ENCODE measurements around the gene EBNA1BP2. TPM values are rescaled to one million over a fixed set of nuclear protein-coding genes. Genes with fewer than 3 reads are reported as not detected.
"Not testable (repeated sequence)": the region's sequence is repeated elsewhere in the genome, so short reads cannot be mapped to it uniquely, and the experiment has no call there.

The EBNA1BP2 gene
- total and polyA plus RNA-seq, 2 experiments from 2014 or later: 113 to 162 TPM

DNA sequence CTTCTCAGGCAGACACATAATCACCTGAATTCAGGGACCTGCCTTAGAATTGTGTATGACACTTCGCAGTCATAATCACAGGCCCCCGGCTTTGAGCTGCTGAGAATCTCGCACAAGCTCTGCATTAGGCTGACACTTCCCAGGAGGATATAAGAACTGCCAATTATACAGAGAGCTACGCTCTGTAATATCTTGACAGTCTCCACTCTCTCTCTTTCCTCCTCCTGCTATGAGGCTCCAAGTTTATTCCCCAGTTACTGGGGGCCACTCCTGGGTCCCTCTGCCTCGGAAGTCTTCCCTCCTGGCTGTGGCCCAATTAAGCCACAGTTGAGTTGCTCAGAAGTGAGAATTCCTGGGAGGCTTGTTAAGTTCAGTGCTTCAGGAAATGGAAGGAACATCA is 42.7 kb downstream of the EBNA1BP2 start:
- Histone ChIP-seq H3K9me3 (ENCODE audit: low read depth) (no peaks in the 10 kb centered on the region), H3K9me2 (ENCODE audit: insufficient read depth) (no peaks in the 10 kb centered on the region), H3K9ac (no peak overlapping the region), H3F3A (ENCODE audit: insufficient read depth) (no peaks in the 10 kb centered on the region), H4K20me1 (ENCODE audit: insufficient read depth) (no peaks in the 10 kb centered on the region), H2AFZ (no peak overlapping the region), H3K27me3 (replicated peaks; ENCODE audit: insufficient read depth) (peaks cover 28% of the 10 kb centered on the region), H3K27ac (no peak overlapping the region), H3K36me3 (ENCODE audit: low read depth) (no peaks in the 10 kb centered on the region), H3K4me1 (ENCODE audit: insufficient read depth) (no peaks in the 10 kb centered on the region), H3K79me2 (ENCODE audit: insufficient read depth) (no peaks in the 10 kb centered on the region), H3K4me3 (no peak overlapping the region), H3K4me2 (ENCODE audit: unreplicated experiment) (no peak overlapping the region)
- TF ChIP-seq EZH2phosphoT487 (IDR thresholded peaks at IDR 0.05; ENCODE audit: insufficient read depth, low read depth) (no peak), EZH2 (IDR thresholded peaks at IDR 0.05; ENCODE audit: insufficient read depth, poor library complexity, severe bottlenecking) (no peak)
- 21 to 27% methylated on average over 5 of the region's 5 CpGs for WGBS, 2 experiments (ENCODE audit: low coverage in 1 of 2, low lambda C conversion rate in 2 of 2, missing lambda C conversion rate in 2 of 2)
- in situ Hi-C loops (cut with MboI): no loop called here
- no peak for DNase-seq

DNA sequence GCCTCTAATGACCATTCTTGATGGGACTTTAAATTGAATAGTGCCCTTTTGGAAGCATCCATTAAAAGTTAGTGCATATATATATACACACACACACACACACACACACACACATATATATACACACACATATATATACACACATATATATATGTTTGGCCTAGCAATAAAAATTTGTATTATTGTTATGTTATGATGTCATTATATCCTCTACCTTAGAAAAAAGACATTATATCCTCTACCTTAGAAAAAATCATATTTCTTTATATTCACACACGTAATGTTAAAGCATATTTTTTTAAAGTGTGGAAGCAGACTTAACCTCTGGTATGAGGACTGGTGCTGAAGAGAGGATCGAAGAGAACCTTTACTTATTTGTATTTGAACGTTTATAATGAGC is 43.3 kb downstream of the EBNA1BP2 start:
- H3K4me2 ChIP-seq (ENCODE audit: unreplicated experiment): no peak overlapping the region

GRCh38 chr1:43123031-43123430 is 49.1 kb downstream of the EBNA1BP2 start:
- no peak overlapping the region for H3K9ac ChIP-seq
- in situ Hi-C loops (cut with MboI): no loop called here
- 79% methylated on average over 1 of the region's 1 CpG for WGBS, 2 experiments (ENCODE audit: low coverage in 1 of 2, low lambda C conversion rate in 2 of 2, missing lambda C conversion rate in 2 of 2)
- H2AFZ ChIP-seq: no peak overlapping the region
- H3K4me3 ChIP-seq: no peak overlapping the region
- peaks cover 9% of the 10 kb centered on the region for H3K27me3 ChIP-seq (replicated peaks; ENCODE audit: insufficient read depth)
- no peak overlapping the region for H3K27ac ChIP-seq
- H3K4me1 ChIP-seq (ENCODE audit: insufficient read depth): no peaks in the 10 kb centered on the region
- H3F3A ChIP-seq (ENCODE audit: insufficient read depth): no peaks in the 10 kb centered on the region
- no peaks in the 10 kb centered on the region for H3K36me3 ChIP-seq (ENCODE audit: low read depth)
- no peaks in the 10 kb centered on the region for H3K9me2 ChIP-seq (ENCODE audit: insufficient read depth)
- no peaks in the 10 kb centered on the region for H3K79me2 ChIP-seq (ENCODE audit: insufficient read depth)
- H3K4me2 ChIP-seq (ENCODE audit: unreplicated experiment): no peak overlapping the region
- DNase-seq: no peak
- H3K9me3 ChIP-seq (ENCODE audit: low read depth): no peaks in the 10 kb centered on the region
- H4K20me1 ChIP-seq (ENCODE audit: insufficient read depth): no peaks in the 10 kb centered on the region
- TF ChIP-seq EZH2 (IDR thresholded peaks at IDR 0.05; ENCODE audit: insufficient read depth, poor library complexity, severe bottlenecking): no peak
- no peak for TF ChIP-seq EZH2phosphoT487 (IDR thresholded peaks at IDR 0.05; ENCODE audit: insufficient read depth, low read depth)

More for the DNA sequence above, 43.3 kb downstream of the EBNA1BP2 start:
- no peak overlapping the region for H3K9ac ChIP-seq
- DNase-seq: no peak
- TF ChIP-seq EZH2phosphoT487 (IDR thresholded peaks at IDR 0.05; ENCODE audit: insufficient read depth, low read depth) (no peak), EZH2 (IDR thresholded peaks at IDR 0.05; ENCODE audit: insufficient read depth, poor library complexity, severe bottlenecking) (no peak)
- H3K36me3 ChIP-seq (ENCODE audit: low read depth): no peaks in the 10 kb centered on the region
- no peak overlapping the region for H2AFZ ChIP-seq
- no peak overlapping the region for H3K27ac ChIP-seq
- in situ Hi-C loops (cut with MboI): no loop called here
- H3K4me1 ChIP-seq (ENCODE audit: insufficient read depth): no peaks in the 10 kb centered on the region
- H3K4me3 ChIP-seq: no peak overlapping the region
- peaks cover 28% of the 10 kb centered on the region for H3K27me3 ChIP-seq (replicated peaks; ENCODE audit: insufficient read depth)
- WGBS, 2 experiments (ENCODE audit: low coverage in 1 of 2, low lambda C conversion rate in 2 of 2, missing lambda C conversion rate in 2 of 2): 30 to 39% methylated on average over 3 of the region's 3 CpGs
- no peaks in the 10 kb centered on the region for H3F3A ChIP-seq (ENCODE audit: insufficient read depth)
- no peaks in the 10 kb centered on the region for H3K9me3 ChIP-seq (ENCODE audit: low read depth)
- no peaks in the 10 kb centered on the region for H3K79me2 ChIP-seq (ENCODE audit: insufficient read depth)
- no peaks in the 10 kb centered on the region for H4K20me1 ChIP-seq (ENCODE audit: insufficient read depth)
- H3K9me2 ChIP-seq (ENCODE audit: insufficient read depth): no peaks in the 10 kb centered on the region

GRCh38 chr1:43121256-43121900 is 50.7 kb downstream of the EBNA1BP2 start:
- Histone ChIP-seq H4K20me1 (ENCODE audit: insufficient read depth) (no peaks in the 10 kb centered on the region), H3F3A (ENCODE audit: insufficient read depth) (no peaks in the 10 kb centered on the region), H3K4me1 (ENCODE audit: insufficient read depth) (no peaks in the 10 kb centered on the region), H3K79me2 (ENCODE audit: insufficient read depth) (no peaks in the 10 kb centered on the region), H3K27me3 (replicated peaks; ENCODE audit: insufficient read depth) (peaks cover 9% of the 10 kb centered on the region), H2AFZ (no peak overlapping the region), H3K9me3 (ENCODE audit: low read depth) (no peaks in the 10 kb centered on the region), H3K27ac (no peak overlapping the region), H3K9me2 (ENCODE audit: insufficient read depth) (no peaks in the 10 kb centered on the region), H3K4me3 (no peak overlapping the region), H3K9ac (no peak overlapping the region), H3K4me2 (ENCODE audit: unreplicated experiment) (no peak overlapping the region), H3K36me3 (ENCODE audit: low read depth) (no peaks in the 10 kb centered on the region)
- TF ChIP-seq EZH2phosphoT487 (IDR thresholded peaks at IDR 0.05; ENCODE audit: insufficient read depth, low read depth) (no peak), EZH2 (IDR thresholded peaks at IDR 0.05; ENCODE audit: insufficient read depth, poor library complexity, severe bottlenecking) (no peak)
- no peak for DNase-seq
- whole genome bisulfite sequencing, 2 experiments (ENCODE audit: low coverage in 1 of 2, low lambda C conversion rate in 2 of 2, missing lambda C conversion rate in 2 of 2): 49 to 59% methylated on average over 8 of the region's 8 CpGs
- in situ Hi-C loops (cut with MboI): no loop called here

GRCh38 chr1:43119928-43120586 is 52.0 kb downstream of the EBNA1BP2 start:
- H3K27ac ChIP-seq; H3K36me3 ChIP-seq (ENCODE audit: low read depth); H4K20me1 ChIP-seq (ENCODE audit: insufficient read depth); H3K4me1 ChIP-seq (ENCODE audit: insufficient read depth); in situ Hi-C loops (cut with MboI); DNase-seq; H3K27me3 ChIP-seq (replicated peaks; ENCODE audit: insufficient read depth); H3K4me2 ChIP-seq (ENCODE audit: unreplicated experiment); H3K9me3 ChIP-seq (ENCODE audit: low read depth); H3F3A ChIP-seq (ENCODE audit: insufficient read depth); H3K9me2 ChIP-seq (ENCODE audit: insufficient read depth); H3K4me3 ChIP-seq; H2AFZ ChIP-seq; H3K79me2 ChIP-seq (ENCODE audit: insufficient read depth); H3K9ac ChIP-seq: not testable (repeated sequence)
- 74 to 77% methylated on average over 15 to 33 of the region's 35 CpGs for WGBS, 2 experiments (ENCODE audit: low coverage in 1 of 2, low lambda C conversion rate in 2 of 2, missing lambda C conversion rate in 2 of 2)

All from GM23248 (cell line).